ENCODE results near the gene PTPRR.

Gene PTPRR

DNA sequence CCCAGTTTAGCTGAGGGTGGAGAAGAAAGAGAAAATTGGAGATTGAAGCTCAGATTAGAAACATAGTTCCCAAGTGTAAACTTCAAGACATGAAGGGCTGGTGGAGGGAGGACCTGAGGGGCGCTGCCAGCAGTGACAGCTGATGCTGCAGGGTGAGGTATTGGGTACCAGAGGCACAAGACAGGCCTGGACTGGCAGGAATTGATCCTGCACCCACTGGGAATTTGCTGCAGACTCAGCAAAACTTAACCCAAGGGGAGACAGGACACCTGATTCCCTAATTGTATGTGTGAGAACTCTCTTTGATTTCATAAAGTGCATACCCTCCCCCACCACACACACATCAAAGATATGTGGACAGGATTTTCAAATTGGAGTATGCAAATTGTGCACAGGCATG is 11.6 kb downstream of the PTPRR start:
- DNase-seq = no peak

- DNase-seq = no peak
Observed at GRCh38 chr12:70907412-70907811, 13.1 kb downstream of the PTPRR start.

- no peak for DNase-seq
Observed at GRCh38 chr12:70895956-70896355, 24.6 kb downstream of the PTPRR start.

DNA sequence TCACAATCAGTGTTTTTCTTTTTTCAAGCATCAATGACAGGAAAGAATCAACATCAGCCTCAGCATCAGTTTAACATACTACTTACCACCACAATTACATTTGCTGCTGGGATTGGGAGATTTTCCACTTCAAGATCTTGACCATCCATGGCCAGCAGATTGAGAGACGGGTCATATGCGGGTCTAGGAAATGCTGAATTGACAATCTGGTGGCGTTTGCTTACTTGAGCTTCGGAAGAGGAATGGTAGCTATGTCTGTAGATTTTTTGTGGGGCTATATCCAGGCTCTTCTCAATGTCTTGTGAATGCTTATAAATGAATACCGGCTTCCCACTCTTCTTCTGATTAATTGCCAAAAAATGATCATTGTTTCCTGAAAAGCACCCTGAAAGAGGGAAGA is 27.9 kb downstream of the PTPRR start:
- no peak for DNase-seq

DNA sequence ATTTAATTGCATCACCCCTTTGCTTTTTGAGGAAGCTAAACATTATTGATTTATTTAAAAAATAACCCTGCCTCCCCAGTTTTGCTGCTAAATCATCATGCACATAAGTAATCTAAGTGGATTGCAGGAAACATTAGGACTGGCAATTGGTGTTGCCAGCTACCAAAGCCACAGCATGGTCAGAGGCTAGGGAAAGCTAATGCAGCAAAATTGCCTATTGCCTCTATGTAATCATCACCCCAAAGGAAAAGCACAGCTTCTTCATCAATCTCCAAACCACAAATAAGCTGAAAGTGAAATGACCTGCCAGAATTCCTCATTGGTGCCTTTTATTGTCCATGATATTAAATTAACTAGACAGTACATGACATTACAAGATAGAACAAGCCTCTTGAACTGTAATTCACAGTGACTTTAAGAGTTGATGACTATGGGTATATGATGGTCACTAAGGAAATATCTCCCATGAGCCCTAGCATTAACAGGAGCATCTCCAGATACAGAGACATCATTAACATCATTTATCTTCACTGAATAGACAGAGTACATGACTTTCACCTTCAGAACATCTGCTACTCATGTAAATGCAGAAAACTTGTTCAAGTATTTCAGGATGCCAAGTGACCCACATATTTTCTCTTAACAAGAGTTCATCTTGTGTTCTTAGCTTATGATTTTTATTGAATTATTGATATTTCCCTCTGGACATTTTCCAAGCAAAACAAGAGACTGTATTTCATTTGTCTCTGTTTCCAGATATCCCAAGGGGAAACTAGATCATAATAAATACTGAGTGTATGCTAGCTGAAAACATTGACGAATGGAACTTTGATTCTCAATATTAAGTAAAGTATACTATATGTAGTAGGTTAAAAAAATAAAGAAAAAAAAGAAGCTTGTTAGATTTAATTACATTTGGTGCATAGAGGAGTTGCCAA is 29.4 kb downstream of the PTPRR start:
- no peak for DNase-seq

- DNase-seq = no peak
Observed at GRCh38 chr12:70885956-70886355, 34.6 kb downstream of the PTPRR start.

DNA sequence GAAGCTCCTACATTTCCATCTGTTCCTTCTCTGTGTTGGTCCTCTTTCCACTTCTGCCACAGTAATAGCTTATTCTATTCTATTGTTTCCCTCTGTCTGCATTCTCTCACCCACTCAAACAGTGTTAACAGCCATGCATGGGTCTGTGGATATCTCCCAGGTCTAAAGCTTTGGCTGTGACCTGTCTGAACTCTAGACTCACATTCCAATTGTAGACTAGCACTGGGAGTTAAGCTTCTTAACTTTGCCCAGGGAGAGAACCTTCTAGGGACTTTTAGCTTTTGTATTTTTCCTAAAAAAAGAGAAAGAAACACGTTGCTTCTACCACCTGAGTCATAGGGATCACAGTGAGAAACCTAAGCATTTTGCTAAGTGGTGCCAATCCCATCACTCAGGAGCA is 36.7 kb downstream of the PTPRR start:
- DNase-seq = no peak

DNA sequence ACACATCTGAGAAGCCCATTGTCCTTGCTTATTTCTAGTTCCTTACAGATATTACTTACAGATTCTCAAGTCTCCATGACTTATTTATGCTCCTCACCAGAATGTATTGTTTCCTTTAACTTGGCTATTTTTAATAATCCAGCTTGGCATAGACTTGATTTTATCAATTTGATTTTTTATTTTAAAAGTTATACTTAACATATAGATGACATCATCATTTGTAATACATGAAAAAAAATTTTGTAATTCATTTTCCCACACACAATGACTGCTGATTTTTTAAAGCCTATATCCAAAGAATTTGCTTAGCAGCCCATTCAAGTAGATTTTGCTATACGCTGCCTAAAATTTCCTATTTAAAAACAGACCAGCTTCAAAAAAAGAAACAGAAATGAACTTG is 39.8 kb downstream of the PTPRR start:
- DNase-seq = no peak

DNA sequence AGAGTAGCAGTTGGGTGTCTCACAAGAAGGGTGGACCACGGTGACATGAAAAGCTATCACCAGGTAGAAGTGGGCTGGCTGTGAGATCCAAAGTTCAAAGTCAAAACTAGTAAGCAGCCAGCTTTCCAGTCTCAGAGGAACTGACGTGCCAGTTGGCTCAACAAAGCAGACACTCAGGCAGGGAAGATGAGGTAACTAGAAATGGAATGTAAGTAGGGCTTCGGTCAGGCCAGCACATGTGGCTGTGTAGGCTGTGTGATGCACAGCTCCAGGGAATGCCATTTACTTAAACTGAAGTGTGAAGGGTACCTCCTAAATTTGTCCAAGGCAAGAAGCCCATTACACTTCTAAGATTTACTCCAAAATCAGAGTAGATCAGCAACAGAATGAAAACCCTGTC is 43.6 kb downstream of the PTPRR start:
- no peak for DNase-seq

- no peak for DNase-seq
Observed at GRCh38 chr12:70875628-70876027, 44.9 kb downstream of the PTPRR start.

DNA sequence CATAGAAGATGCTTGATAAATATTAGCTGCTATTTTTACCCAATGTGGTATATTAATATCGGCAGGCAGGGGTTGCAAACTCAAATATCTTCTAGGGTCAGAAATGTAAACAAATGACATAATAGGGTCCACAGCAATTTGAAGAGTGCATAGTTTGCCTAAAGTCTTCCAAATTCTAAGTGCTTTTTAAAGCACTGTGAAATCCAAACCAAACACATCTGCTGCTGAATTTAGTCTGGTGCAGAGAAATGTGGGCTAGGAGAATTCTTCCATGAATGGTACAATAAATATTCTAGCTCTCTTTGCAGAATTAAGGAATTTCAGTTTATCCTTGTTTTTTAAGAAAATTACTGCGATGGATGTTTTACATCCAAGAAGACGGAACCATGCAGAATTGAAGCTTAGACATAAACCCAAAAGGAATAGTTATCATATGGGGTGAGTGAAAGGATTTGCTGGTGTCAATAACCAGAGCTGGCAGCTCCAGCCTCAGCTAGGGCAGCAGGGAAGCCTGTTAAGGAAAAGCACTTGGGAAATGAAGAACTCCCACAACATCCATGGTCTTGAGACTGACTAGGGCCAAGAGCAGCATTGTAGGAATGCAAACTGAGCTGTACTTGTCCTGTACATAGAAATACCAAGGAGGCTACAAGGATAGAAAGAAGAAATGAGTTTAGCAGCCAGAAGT is 65.5 kb downstream of the PTPRR start:
- DNase-seq = no peak

DNA sequence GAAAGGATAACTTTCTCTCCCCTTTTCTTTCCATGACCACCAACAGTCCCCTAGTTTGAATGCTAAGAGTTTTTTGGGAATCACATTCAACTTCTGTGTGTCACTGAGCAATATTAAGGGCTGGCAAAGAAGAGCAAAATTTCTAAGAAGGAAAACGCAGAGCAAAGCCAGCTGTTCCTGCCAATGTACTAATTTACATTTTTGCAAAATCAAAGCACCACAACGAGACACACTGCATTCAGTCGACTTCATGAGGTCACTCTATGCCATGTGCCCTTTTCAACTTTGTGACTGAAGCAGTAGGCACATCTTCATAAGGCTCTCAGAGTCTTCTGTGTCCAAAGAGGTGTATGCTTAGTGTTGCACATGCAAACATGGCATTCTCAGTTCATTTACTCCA is 66.4 kb downstream of the PTPRR start:
- DNase-seq = no peak

- DNase-seq = no peak
Observed at GRCh38 chr12:70853326-70853725, 67.2 kb downstream of the PTPRR start.

GRCh38 chr12:70852416-70853150 is 68.0 kb downstream of the PTPRR start:
- no peak for DNase-seq

- no peak for DNase-seq
Observed at GRCh38 chr12:70849265-70849960, 71.1 kb downstream of the PTPRR start.

GRCh38 chr12:70847871-70848270 is 72.7 kb downstream of the PTPRR start:
- no peak for DNase-seq

GRCh38 chr12:70845268-70845667 is 75.3 kb downstream of the PTPRR start:
- DNase-seq = no peak

GRCh38 chr12:70843363-70843762 is 77.2 kb downstream of the PTPRR start:
- DNase-seq = no peak

- no peak for DNase-seq
Observed at GRCh38 chr12:70842942-70843341, 77.6 kb downstream of the PTPRR start.

DNA sequence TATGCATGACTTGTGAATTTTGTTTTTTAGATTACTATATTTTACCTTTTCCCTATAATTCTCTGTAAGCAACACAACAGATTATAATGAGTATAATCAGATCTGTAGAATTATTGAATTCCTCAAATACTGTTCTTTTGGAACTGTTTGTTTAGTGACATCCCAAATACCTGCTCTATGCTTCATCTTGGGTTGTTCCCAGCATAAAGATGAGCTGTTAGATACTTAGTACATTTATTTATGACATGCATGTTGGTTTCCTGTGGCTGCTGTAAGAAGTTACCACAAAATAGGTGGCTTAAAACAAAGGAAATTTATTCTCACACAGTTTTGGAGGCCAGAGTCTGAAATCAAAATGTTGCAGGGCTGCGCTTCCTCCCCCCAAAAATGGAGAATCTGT is 78.4 kb downstream of the PTPRR start:
- DNase-seq = no peak

DNA sequence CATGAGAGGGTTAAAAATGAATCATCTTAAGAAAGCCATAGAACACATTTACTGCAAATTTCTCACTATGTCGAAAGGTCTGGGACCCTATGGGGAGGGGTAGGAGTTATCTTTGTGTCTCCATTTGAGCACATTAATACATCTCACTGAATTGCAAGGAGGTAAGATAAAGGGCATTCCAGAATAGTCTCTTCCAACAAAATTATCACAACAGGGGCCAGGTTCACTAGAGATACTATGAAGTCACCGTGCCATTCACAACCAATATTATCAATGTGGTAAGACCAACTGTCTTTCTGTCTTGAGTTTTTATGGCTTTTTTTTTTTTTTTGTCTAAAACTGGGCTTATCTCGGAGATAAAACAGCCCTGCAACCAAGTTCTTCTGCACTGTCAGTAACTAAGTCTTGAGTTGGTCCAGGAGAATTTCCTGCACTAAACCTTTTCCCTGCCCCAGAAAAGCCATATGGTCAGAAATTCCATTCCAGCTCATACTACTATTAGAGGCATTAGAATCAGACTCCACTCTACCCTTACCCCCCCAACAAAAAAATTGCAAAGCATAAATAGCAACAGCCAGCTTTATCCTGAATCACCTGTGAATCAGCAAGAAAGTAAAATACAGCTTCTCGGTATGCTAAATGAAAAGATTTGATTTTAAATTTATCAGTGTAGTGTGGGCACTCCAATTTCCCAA is 79.7 kb downstream of the PTPRR start:
- DNase-seq = no peak

- no peak for DNase-seq
Observed at GRCh38 chr12:70839544-70839943, 81.0 kb downstream of the PTPRR start.
